Panc1 (cell line): ENCODE data around the gene SGSH. TPM values are rescaled to one million over a fixed set of nuclear protein-coding genes. Genes with fewer than 3 reads are reported as not detected.
A peak's percentile ranks its signal among the peaks of the same experiment; 100 is the strongest.

Experiments
- ATAC-seq: fragments of 200-7000 bp; cut with Tn5 transposase; 2 replicates; pipeline ENCODE4 v1.9.1; 2020; ENCODE audit warnings: mild to moderate bottlenecking, moderate library complexity
- BruUV-seq: library from RNA; stranded (reverse); fragments of 400-500 nt; replicated peaks from 2 replicates; lab custom pipeline; 2021; lab: Mats Ljungman, UMichigan
- CTCF ChIA-PET: fragments of 300-600 bp; sonication (Branson Sonifier 250); formaldehyde crosslinking; loops from one replicate; lab custom pipeline; 2022; ENCODE audit warnings: antibody characterized with exemption; lab: Charles Lee
- POLR2A ChIA-PET: fragments of 300-600 bp; sonication (Branson Sonifier 250); formaldehyde crosslinking; loops from one replicate; lab custom pipeline; 2022; ENCODE audit warnings: antibody characterized with exemption; lab: Charles Lee
- DNase-seq: peaks from one replicate; pipeline ENCODE4 v3.0.0-alpha.2; 2010; ENCODE audit warnings: low read depth, low spot score
- H3K27ac ChIP-seq: 2 replicates; pipeline ENCODE4 v1.5.1; 2011; ENCODE audit warnings: mild to moderate bottlenecking, low read length, inconsistent platforms
- H3K27me3 ChIP-seq: fragments of 200-500 bp; sonication (Bioruptor generic); 2 replicates; pipeline ENCODE4 v1.6.0; 2014; ENCODE audit warnings: low read length, inconsistent platforms; ENCODE audit not compliant: control insufficient read depth, insufficient read depth
- H3K36me3 ChIP-seq: fragments of 200-500 bp; sonication (Bioruptor generic); 2 replicates; pipeline ENCODE4 v1.5.1; 2014; ENCODE audit warnings: inconsistent platforms, mild to moderate bottlenecking, low read length, moderate library complexity; ENCODE audit not compliant: control insufficient read depth, insufficient read depth
- H3K4me1 ChIP-seq: 2 replicates; pipeline ENCODE4 v1.5.1; 2011; ENCODE audit warnings: inconsistent platforms, mild to moderate bottlenecking, low read length, moderate library complexity; ENCODE audit not compliant: control insufficient read depth, insufficient read depth
- H3K4me3 ChIP-seq, 2 experiments: 2 replicates each; pipeline ENCODE4 v1.5.1; 2011 to 2012; ENCODE audit warnings: low read depth in 2 of 2, low read length in 2 of 2, mild to moderate bottlenecking in 2 of 2, inconsistent platforms in 1 of 2, moderate library complexity in 1 of 2
- H3K9me3 ChIP-seq: fragments of 200-500 bp; sonication (Bioruptor generic); 2 replicates; pipeline ENCODE4 v1.5.1; 2014; ENCODE audit warnings: low read depth, mild to moderate bottlenecking, inconsistent platforms, low read length, moderate library complexity; ENCODE audit not compliant: control insufficient read depth, insufficient read depth
- CTCF ChIP-seq: fragments of 450-650 bp; IDR thresholded peaks from 2 replicates; pipeline ENCODE4 v1.5.1; 2017; ENCODE audit warnings: mild to moderate bottlenecking
- POLR2AphosphoS5 ChIP-seq: IDR thresholded peaks from 2 replicates; pipeline ENCODE4 v1.6.1; 2012; ENCODE audit warnings: mild to moderate bottlenecking, low read depth, low read length, moderate library complexity
- REST ChIP-seq, 2 experiments: IDR thresholded peaks; 2 replicates each; pipeline ENCODE4 v1.6.1; 2011 to 2012; ENCODE audit warnings: low read depth in 2 of 2, control low read depth in 1 of 2, low read length in 1 of 2, mild to moderate bottlenecking in 1 of 2, moderate library complexity in 1 of 2; ENCODE audit not compliant: insufficient read depth in 1 of 2
- SIN3A ChIP-seq: IDR thresholded peaks from 2 replicates; pipeline ENCODE4 v1.6.1; 2012; ENCODE audit warnings: low read depth, mild to moderate bottlenecking, low read length, moderate library complexity, borderline replicate concordance; ENCODE audit not compliant: insufficient read depth
- TCF7L2 ChIP-seq: IDR thresholded peaks from 2 replicates; pipeline ENCODE4 v1.6.1; 2011; ENCODE audit warnings: mild to moderate bottlenecking, low read depth, low read length, inconsistent platforms
- in situ Hi-C: cut with HindIII; loops from 2 replicates; pipeline ENCODE4 v1.10.0; 2016; ENCODE audit warnings: low sequenced_read_pairs, low pct_unique_long_range_greater_than_20kb
- intact Hi-C: fragments of 100-400 bp; cut with micrococcal nuclease; formaldehyde crosslinking; loops from one replicate; pipeline ENCODE4 v1.10.0; 2022; ENCODE audit not compliant: unreplicated experiment
- total RNA-seq: library from RNA; stranded (reverse); gene quantifications from one replicate; pipeline ENCODE4 v1.2.1, GENCODE V29; 2021; ENCODE audit not compliant: unreplicated experiment

The SGSH gene
- total RNA-seq, 1 experiment from 2014 or later, result 70.2 TPM

- TF ChIP-seq CTCF (no peak), POLR2AphosphoS5 (no peak), SIN3A (no peak), REST (IDR thresholded peaks at IDR 0.05; ENCODE audit: insufficient read depth in 1 of 2, low read depth in 2 of 2, low read length in 1 of 2) (no peak), TCF7L2 (no peak)
- BruUV-seq, result no TSS peak
- H3K27me3 ChIP-seq, result no peaks in the 10 kb centered on the region
- ATAC-seq, result no peak
- no peaks in the 10 kb centered on the region for H3K9me3 ChIP-seq
- peaks cover 14% of the 10 kb centered on the region for H3K4me1 ChIP-seq
- peak overlapping the region; percentile 93 for H3K27ac ChIP-seq
- no peaks in the 10 kb centered on the region; the same call in 1 of the 2 replicates for H3K36me3 ChIP-seq
- ChIA-PET POLR2A (no interaction called here), CTCF (interaction anchor here (0.6 to 0.7 kb wide), 2 partner anchors 213 to 818 kb away, joined by 6 to 12 read pairs; no protein-coding TSS in a partner anchor)
- in situ Hi-C loops (no loop called here), intact Hi-C loops (no loop called here)
- H3K4me3 ChIP-seq, result peak overlapping the region; percentile 74 to 97
- DNase-seq, result no peak
Observed at GRCh38 chr17:80219763-80220053, 425 bp downstream of the SGSH start.

GRCh38 chr17:80219013-80219762 is 945 bp downstream of the SGSH start:
- no peaks in the 10 kb centered on the region for H3K9me3 ChIP-seq
- in situ Hi-C loops (no loop called here), intact Hi-C loops (no loop called here)
- H3K36me3 ChIP-seq, result no peaks in the 10 kb centered on the region; the same call in 1 of the 2 replicates
- no peaks in the 10 kb centered on the region for H3K27me3 ChIP-seq
- peak overlapping the region; percentile 93 for H3K27ac ChIP-seq
- ChIA-PET POLR2A (no interaction called here), CTCF (no interaction called here)
- peak overlapping the region; percentile 74 to 97 for H3K4me3 ChIP-seq
- ATAC-seq (peak; percentile 23), DNase-seq (no peak)
- BruUV-seq, result TSS peak; percentile 76
- H3K4me1 ChIP-seq, result peaks cover 14% of the 10 kb centered on the region
- no peak for TF ChIP-seq SIN3A
- TF ChIP-seq TCF7L2, result no peak
- TF ChIP-seq REST (IDR thresholded peaks at IDR 0.05; ENCODE audit: insufficient read depth in 1 of 2, low read depth in 2 of 2, low read length in 1 of 2), result no peak
- no peak for TF ChIP-seq CTCF
- TF ChIP-seq POLR2AphosphoS5, result no peak
